Natural killer cell (primary cell): ENCODE data around the gene EFHC1. TPM values are rescaled to one million over a fixed set of nuclear protein-coding genes. Genes with fewer than 3 reads are reported as not detected.

Experiments used
- ATAC-seq, 3 donors: fragments of 150-1000 bp in 2 of 3; fragments of 200-7000 bp in 1 of 3; cut with Tn5 transposase; 1 replicate in 1 of 3; 2 replicates in 2 of 3; pipeline ENCODE4 v1.10.0; 2021; ENCODE audit warnings: mild to moderate bottlenecking in 2 of 3, moderate library complexity in 2 of 3
- DNase-seq, 2 donors: peaks; one replicate each; pipeline versions ENCODE4 v3.0.0 to v3.0.0-alpha.2; 2013 to 2021; ENCODE audit warnings: mixed read lengths in 1 of 2
- H3K27ac ChIP-seq: one replicate; pipeline ENCODE4 v1.5.1; 2013; ENCODE audit warnings: mild to moderate bottlenecking, low read length
- H3K27me3 ChIP-seq: one replicate; pipeline ENCODE4 v1.6.1; 2013; ENCODE audit warnings: low read length; ENCODE audit not compliant: control insufficient read depth, insufficient read depth
- H3K36me3 ChIP-seq: one replicate; pipeline ENCODE4 v1.6.1; 2013; ENCODE audit warnings: low read length; ENCODE audit not compliant: control insufficient read depth, insufficient read depth
- H3K4me1 ChIP-seq: one replicate; pipeline ENCODE4 v1.6.1; 2013; ENCODE audit warnings: low read length; ENCODE audit not compliant: control insufficient read depth, insufficient read depth
- H3K4me3 ChIP-seq: one replicate; pipeline ENCODE4 v1.5.1; 2013; ENCODE audit warnings: low read length
- H3K9me3 ChIP-seq: one replicate; pipeline ENCODE4 v1.6.1; 2013; ENCODE audit warnings: low read length; ENCODE audit not compliant: control insufficient read depth, insufficient read depth
- H3K27ac Mint-ChIP-seq, 2 donors: one replicate each; pipeline ENCODE4 v1.8.0; 2022; ENCODE audit warnings: mild to moderate bottlenecking in 2 of 2, mixed read lengths in 2 of 2, moderate library complexity in 1 of 2
- H3K27me3 Mint-ChIP-seq, 2 donors: one replicate each; pipeline ENCODE4 v1.8.0; 2022; ENCODE audit warnings: low read depth in 2 of 2, mixed read lengths in 2 of 2
- H3K36me3 Mint-ChIP-seq: one replicate; pipeline ENCODE4 v1.8.0; 2022; ENCODE audit warnings: mixed read lengths
- H3K4me1 Mint-ChIP-seq, 2 donors: one replicate each; pipeline ENCODE4 v1.8.0; 2022; ENCODE audit warnings: mixed read lengths in 2 of 2
- H3K4me3 Mint-ChIP-seq: one replicate; pipeline ENCODE4 v1.8.0; 2022; ENCODE audit warnings: mild to moderate bottlenecking, moderate library complexity, mixed read lengths
- H3K9me3 Mint-ChIP-seq, 2 donors: one replicate each; pipeline ENCODE4 v1.8.0; 2022; ENCODE audit warnings: mixed read lengths in 2 of 2
- CTCF ChIP-seq: fragments of 200-600 bp; IDR thresholded peaks from one replicate; pipeline ENCODE4 v1.8.0; 2022; ENCODE audit warnings: antibody characterized with exemption
- WGBS: methylation state at CpG from one replicate; pipeline ENCODE4 v1.1.7; 2013; ENCODE audit warnings: missing lambda C conversion rate; ENCODE audit not compliant: insufficient coverage; 5-methylcytosine and 5-hydroxymethylcytosine counted together
- intact Hi-C: fragments of 100-400 bp; cut with micrococcal nuclease; formaldehyde crosslinking; loops from one replicate; pipeline ENCODE4 v1.14.2; 2022
- total RNA-seq, 4 donors: library from RNA; stranded (reverse); fragments of 120-200 nt in 1 of 4; gene quantifications; one replicate each; pipeline versions ENCODE4 v1.2.3 to v1.2.4, GENCODE V29; 2013 to 2022

Gene EFHC1
- total RNA-seq, 3 donors from 2014 or later (not counting 1 experiment from before 2014, with no cell fraction given) = 10.7 to 20.9 (median 13.7) TPM

GRCh38 chr6:52474173-52474572, 54.0 kb downstream of the EFHC1 start:
- WGBS = 91% methylated on average over 2 of the region's 4 CpGs
- H3K4me1 Mint-ChIP-seq = no peaks in the 10 kb centered on the region
- no peaks in the 10 kb centered on the region for H3K27me3 Mint-ChIP-seq
- ATAC-seq (no peak), DNase-seq (no peak)
- Histone ChIP-seq H3K36me3 (no peaks in the 10 kb centered on the region), H3K27me3 (no peaks in the 10 kb centered on the region), H3K9me3 (no peaks in the 10 kb centered on the region), H3K4me3 (no peak overlapping the region), H3K27ac (no peak overlapping the region), H3K4me1 (no peaks in the 10 kb centered on the region)
- no peak overlapping the region for H3K4me3 Mint-ChIP-seq
- H3K36me3 Mint-ChIP-seq = no peaks in the 10 kb centered on the region
- H3K9me3 Mint-ChIP-seq = no peaks in the 10 kb centered on the region
- H3K27ac Mint-ChIP-seq = no peak overlapping the region
- intact Hi-C loops = no loop called here
- no peak for TF ChIP-seq CTCF

- H3K27ac Mint-ChIP-seq = no peak overlapping the region
- WGBS = 100% methylated on average over 1 of the region's 2 CpGs
- H3K9me3 ChIP-seq = no peaks in the 10 kb centered on the region
- H3K4me3 Mint-ChIP-seq = no peak overlapping the region
- DNase-seq = no peak
- H3K9me3 Mint-ChIP-seq = no peaks in the 10 kb centered on the region
- no peak for TF ChIP-seq CTCF
- H3K36me3 ChIP-seq = no peaks in the 10 kb centered on the region
- intact Hi-C loops = no loop called here
- ATAC-seq = no peak
- H3K36me3 Mint-ChIP-seq = no peaks in the 10 kb centered on the region
- no peak overlapping the region for H3K4me3 ChIP-seq
- no peaks in the 10 kb centered on the region for H3K27me3 ChIP-seq
- H3K4me1 Mint-ChIP-seq = no peaks in the 10 kb centered on the region
- H3K4me1 ChIP-seq = no peaks in the 10 kb centered on the region
- H3K27ac ChIP-seq = no peak overlapping the region
- H3K27me3 Mint-ChIP-seq = no peaks in the 10 kb centered on the region
These were observed 55.2 kb downstream of the EFHC1 start for GRCh38 chr6:52475307-52475706.

- Histone ChIP-seq H3K27me3 (no peaks in the 10 kb centered on the region), H3K9me3 (no peaks in the 10 kb centered on the region), H3K27ac (no peak overlapping the region), H3K4me1 (no peaks in the 10 kb centered on the region), H3K4me3 (no peak overlapping the region), H3K36me3 (no peaks in the 10 kb centered on the region)
- Mint-ChIP-seq H3K4me1 (no peaks in the 10 kb centered on the region), H3K4me3 (no peak overlapping the region), H3K9me3 (no peaks in the 10 kb centered on the region), H3K27ac (no peak overlapping the region), H3K36me3 (no peaks in the 10 kb centered on the region), H3K27me3 (no peaks in the 10 kb centered on the region)
- intact Hi-C loops = no loop called here
- WGBS = 96% methylated on average over 7 of the region's 7 CpGs
- TF ChIP-seq CTCF = no peak
- no peak for ATAC-seq
- no peak for DNase-seq
These were observed 62.9 kb downstream of the EFHC1 start for GRCh38 chr6:52482903-52483670.

GRCh38 chr6:52483671-52484003, 63.5 kb downstream of the EFHC1 start:
- no peak overlapping the region for H3K4me3 ChIP-seq
- ATAC-seq (no peak), DNase-seq (no peak)
- H3K4me3 Mint-ChIP-seq = no peak overlapping the region
- no peak overlapping the region for H3K27ac ChIP-seq
- H3K9me3 ChIP-seq = no peaks in the 10 kb centered on the region
- intact Hi-C loops = no loop called here
- no peaks in the 10 kb centered on the region for H3K4me1 Mint-ChIP-seq
- no peaks in the 10 kb centered on the region for H3K36me3 ChIP-seq
- WGBS = 85% methylated on average over 3 of the region's 3 CpGs
- H3K4me1 ChIP-seq = no peaks in the 10 kb centered on the region
- H3K27ac Mint-ChIP-seq = no peak overlapping the region
- H3K36me3 Mint-ChIP-seq = no peaks in the 10 kb centered on the region
- no peak for TF ChIP-seq CTCF
- no peaks in the 10 kb centered on the region for H3K27me3 ChIP-seq
- no peaks in the 10 kb centered on the region for H3K9me3 Mint-ChIP-seq
- H3K27me3 Mint-ChIP-seq = no peaks in the 10 kb centered on the region
